Loucy (cell line): Measurements from ENCODE around the gene CDH5.

Source experiments
- CTCF ChIP-seq: fragments of 200-600 bp; sonication (generic); conservative IDR thresholded peaks from 2 replicates; pipeline ENCODE4 v1.5.1; 2014; ENCODE audit warnings: mild to moderate bottlenecking, antibody characterized with exemption, low read length
- EZH2phosphoT487 ChIP-seq: fragments of 200-600 bp; IDR thresholded peaks from 2 replicates; pipeline ENCODE4 v1.6.1; 2018; ENCODE audit warnings: antibody characterized with exemption, mild to moderate bottlenecking, moderate library complexity, borderline replicate concordance

GRCh38 chr16:66344533-66345145 lies 21.9 kb upstream of the CDH5 start:
- TF ChIP-seq CTCF (peak; percentile 76), EZH2phosphoT487 (no peak)
